ENCODE data around the gene ZFPL1.

ZFPL1 gene

GRCh38 chr11:65083834-65084597 lies at the start of gene ZFPL1, which contains the start of gene CDCA5:
Gene ZFPL1 (plus strand): TSS chr11:65084222. CDS start chr11:65084699, 477 bp downstream.
Gene CDCA5 (minus strand): TSS chr11:65084040. CDS start chr11:65083978, 62 bp downstream.
- DNase-seq (ENCODE audit: low read depth) = peak; percentile 96
- no peak for TF ChIP-seq CTCF (conservative IDR thresholded peaks at IDR 0.05; ENCODE audit: low read length)
- peak within 1 kb of the TSS; percentile 97 for H3K4me3 ChIP-seq (ENCODE audit: low read length)

GRCh38 chr11:65034423-65034822 lies 49.6 kb upstream of the ZFPL1 start:
- no peak for DNase-seq (ENCODE audit: low read depth)
- TF ChIP-seq CTCF (conservative IDR thresholded peaks at IDR 0.05; ENCODE audit: low read length) = no peak
- no peak overlapping the region for H3K4me3 ChIP-seq (ENCODE audit: low read length)

- no peak for DNase-seq (ENCODE audit: low read depth)
- H3K4me3 ChIP-seq (ENCODE audit: low read length) = no peak overlapping the region
- no peak for TF ChIP-seq CTCF (conservative IDR thresholded peaks at IDR 0.05; ENCODE audit: low read length)
Observed at GRCh38 chr11:65035579-65035978, 48.4 kb upstream of the ZFPL1 start.

GRCh38 chr11:65036931-65037330 lies 47.1 kb upstream of the ZFPL1 start:
- H3K4me3 ChIP-seq (ENCODE audit: low read length) = no peak overlapping the region
- no peak for TF ChIP-seq CTCF (conservative IDR thresholded peaks at IDR 0.05; ENCODE audit: low read length)
- no peak for DNase-seq (ENCODE audit: low read depth)

GRCh38 chr11:65040520-65040846 lies 43.5 kb upstream of the ZFPL1 start:
- TF ChIP-seq CTCF (conservative IDR thresholded peaks at IDR 0.05; ENCODE audit: low read length) = no peak
- peak overlapping the region; percentile 70 for H3K4me3 ChIP-seq (ENCODE audit: low read length)
- no peak for DNase-seq (ENCODE audit: low read depth)

GRCh38 chr11:65040847-65041622 lies 43.0 kb upstream of the ZFPL1 start, which contains the start of gene SAC3D1:
Gene SAC3D1 (plus strand): TSS chr11:65041210. CDS start chr11:65041293, 83 bp downstream.
- peak within 1 kb of the TSS; percentile 70 for H3K4me3 ChIP-seq (ENCODE audit: low read length)
- DNase-seq (ENCODE audit: low read depth) = peak; percentile 91
- TF ChIP-seq CTCF (conservative IDR thresholded peaks at IDR 0.05; ENCODE audit: low read length) = no peak

All from AG10803 (cell line).